Measurements from ENCODE around the gene HBB.

The HBB gene

GRCh38 chr11:5269715-5270147 is 42.9 kb upstream of the HBB start, which contains the start of gene HBE1:
Gene HBE1 (minus strand): TSS chr11:5269945. CDS start chr11:5269890, 55 bp downstream.
- H2AFZ ChIP-seq (ENCODE audit: low read depth, low read length) = no peak within 1 kb of the TSS
- TF ChIP-seq, protein P1, sequence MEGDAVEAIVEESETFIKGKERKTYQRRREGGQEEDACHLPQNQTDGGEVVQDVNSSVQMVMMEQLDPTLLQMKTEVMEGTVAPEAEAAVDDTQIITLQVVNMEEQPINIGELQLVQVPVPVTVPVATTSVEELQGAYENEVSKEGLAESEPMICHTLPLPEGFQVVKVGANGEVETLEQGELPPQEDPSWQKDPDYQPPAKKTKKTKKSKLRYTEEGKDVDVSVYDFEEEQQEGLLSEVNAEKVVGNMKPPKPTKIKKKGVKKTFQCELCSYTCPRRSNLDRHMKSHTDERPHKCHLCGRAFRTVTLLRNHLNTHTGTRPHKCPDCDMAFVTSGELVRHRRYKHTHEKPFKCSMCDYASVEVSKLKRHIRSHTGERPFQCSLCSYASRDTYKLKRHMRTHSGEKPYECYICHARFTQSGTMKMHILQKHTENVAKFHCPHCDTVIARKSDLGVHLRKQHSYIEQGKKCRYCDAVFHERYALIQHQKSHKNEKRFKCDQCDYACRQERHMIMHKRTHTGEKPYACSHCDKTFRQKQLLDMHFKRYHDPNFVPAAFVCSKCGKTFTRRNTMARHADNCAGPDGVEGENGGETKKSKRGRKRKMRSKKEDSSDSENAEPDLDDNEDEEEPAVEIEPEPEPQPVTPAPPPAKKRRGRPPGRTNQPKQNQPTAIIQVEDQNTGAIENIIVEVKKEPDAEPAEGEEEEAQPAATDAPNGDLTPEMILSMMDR (IDR thresholded peaks at IDR 0.05; ENCODE audit: low read depth, low read length) = no peak
- TF ChIP-seq EZH2phosphoT487 (IDR thresholded peaks at IDR 0.05; ENCODE audit: low read depth) = no peak
- H3K27me3 ChIP-seq (ENCODE audit: low read depth, low read length) = no peaks in the 10 kb centered on the region; the same call in 1 of the 2 replicates
- no peaks in the 10 kb centered on the region for H4K20me1 ChIP-seq (ENCODE audit: insufficient read depth, low read length)
- no peak within 1 kb of the TSS for H3K4me2 ChIP-seq (ENCODE audit: low read length)
- no peak within 1 kb of the TSS for H3K4me3 ChIP-seq (ENCODE audit: low read length)
- no peak within 1 kb of the TSS for H3K9ac ChIP-seq (ENCODE audit: low read length)
- no peaks in the 10 kb centered on the region for H3K9me3 ChIP-seq (ENCODE audit: insufficient read depth, low read length)
- no peaks in the 10 kb centered on the region for H3K79me2 ChIP-seq (ENCODE audit: low read length)
- H3K4me1 ChIP-seq (ENCODE audit: low read length) = no peaks in the 10 kb centered on the region
- no peak within 1 kb of the TSS for H3K27ac ChIP-seq (ENCODE audit: low read length)
- H3K36me3 ChIP-seq (replicated peaks; ENCODE audit: low read depth, low read length) = no peaks in the 10 kb centered on the region

DNA sequence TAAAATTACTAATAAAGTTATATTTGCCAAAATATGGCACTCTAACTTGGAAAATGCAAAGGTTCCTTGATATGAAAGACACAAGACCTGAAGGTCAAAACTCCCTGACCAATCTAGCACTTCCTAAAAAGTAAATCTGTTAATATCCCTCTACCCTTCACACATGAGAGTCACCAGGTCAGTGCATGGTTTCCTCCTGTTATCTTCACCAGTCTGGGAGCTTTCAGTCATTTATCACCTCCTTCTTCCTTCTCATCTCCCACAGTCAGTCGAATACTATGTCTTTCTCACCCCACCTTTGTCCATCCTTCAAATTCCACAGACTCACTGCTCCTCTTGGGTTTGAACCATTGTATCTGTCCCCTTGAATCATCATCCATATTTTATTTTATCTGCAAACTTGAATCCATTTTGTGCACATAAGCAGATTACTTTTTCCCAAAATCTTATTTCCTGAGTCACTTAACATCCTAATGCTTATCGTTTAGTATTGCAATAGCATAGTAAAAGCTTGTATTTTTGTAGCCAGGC is 40.2 kb upstream of the HBB start:
- no peak for TF ChIP-seq EZH2phosphoT487 (IDR thresholded peaks at IDR 0.05; ENCODE audit: low read depth)
- TF ChIP-seq, protein P1 (IDR thresholded peaks at IDR 0.05; ENCODE audit: low read depth, low read length) = no peak
- Histone ChIP-seq H3K79me2 (ENCODE audit: low read length) (no peaks in the 10 kb centered on the region), H3K4me1 (ENCODE audit: low read length) (no peaks in the 10 kb centered on the region)

GRCh38 chr11:5266609-5267008 is 39.7 kb upstream of the HBB start:
- Histone ChIP-seq H3K4me3 (ENCODE audit: low read length) (no peak overlapping the region), H2AFZ (ENCODE audit: low read depth, low read length) (no peak overlapping the region), H4K20me1 (ENCODE audit: insufficient read depth, low read length) (no peaks in the 10 kb centered on the region), H3K4me1 (ENCODE audit: low read length) (no peaks in the 10 kb centered on the region), H3K36me3 (replicated peaks; ENCODE audit: low read depth, low read length) (no peaks in the 10 kb centered on the region), H3K9ac (ENCODE audit: low read length) (no peak overlapping the region), H3K9me3 (ENCODE audit: insufficient read depth, low read length) (no peaks in the 10 kb centered on the region), H3K4me2 (ENCODE audit: low read length) (no peak overlapping the region), H3K27ac (ENCODE audit: low read length) (no peak overlapping the region), H3K27me3 (ENCODE audit: low read depth, low read length) (no peaks in the 10 kb centered on the region; the same call in 1 of the 2 replicates), H3K79me2 (ENCODE audit: low read length) (no peaks in the 10 kb centered on the region)
- TF ChIP-seq, protein P1 (IDR thresholded peaks at IDR 0.05; ENCODE audit: low read depth, low read length) = no peak

More for the DNA sequence above, 40.2 kb upstream of the HBB start:
- Histone ChIP-seq H3K27ac (ENCODE audit: low read length) (no peak overlapping the region), H3K9ac (ENCODE audit: low read length) (no peak overlapping the region), H2AFZ (ENCODE audit: low read depth, low read length) (no peak overlapping the region), H3K4me3 (ENCODE audit: low read length) (no peak overlapping the region), H4K20me1 (ENCODE audit: insufficient read depth, low read length) (no peaks in the 10 kb centered on the region), H3K27me3 (ENCODE audit: low read depth, low read length) (no peaks in the 10 kb centered on the region; the same call in 1 of the 2 replicates), H3K9me3 (ENCODE audit: insufficient read depth, low read length) (no peaks in the 10 kb centered on the region), H3K36me3 (replicated peaks; ENCODE audit: low read depth, low read length) (no peaks in the 10 kb centered on the region), H3K4me2 (ENCODE audit: low read length) (no peak overlapping the region)

- Histone ChIP-seq H3K4me2 (ENCODE audit: low read length) (no peak overlapping the region), H3K4me1 (ENCODE audit: low read length) (no peaks in the 10 kb centered on the region), H3K27me3 (ENCODE audit: low read depth, low read length) (no peaks in the 10 kb centered on the region; the same call in 1 of the 2 replicates), H3K9ac (ENCODE audit: low read length) (no peak overlapping the region), H2AFZ (ENCODE audit: low read depth, low read length) (no peak overlapping the region), H3K79me2 (ENCODE audit: low read length) (no peaks in the 10 kb centered on the region), H3K4me3 (ENCODE audit: low read length) (no peak overlapping the region), H3K36me3 (replicated peaks; ENCODE audit: low read depth, low read length) (no peaks in the 10 kb centered on the region), H3K9me3 (ENCODE audit: insufficient read depth, low read length) (no peaks in the 10 kb centered on the region), H4K20me1 (ENCODE audit: insufficient read depth, low read length) (no peaks in the 10 kb centered on the region), H3K27ac (ENCODE audit: low read length) (no peak overlapping the region)
- TF ChIP-seq, protein P1 (IDR thresholded peaks at IDR 0.05; ENCODE audit: low read depth, low read length) = no peak
- no peak for TF ChIP-seq EZH2phosphoT487 (IDR thresholded peaks at IDR 0.05; ENCODE audit: low read depth)
Measured at GRCh38 chr11:5265832-5266231, 39.0 kb upstream of the HBB start.
